SK-N-SH treated with all-trans-retinoic acid at 6 μM for 48 hours (cell line): ENCODE measurements around the gene NUP214.

Experiments
- ARNTL ChIP-seq: fragments of 450-650 bp; formaldehyde crosslinking; IDR thresholded peaks from 2 replicates; pipeline ENCODE4 v1.5.0; 2020; ENCODE audit warnings: low read depth, mild to moderate bottlenecking, moderate library complexity, borderline replicate concordance
- BACH2 ChIP-seq: fragments of 250-450 bp; sonication (Bioruptor Pico); IDR thresholded peaks from 2 replicates; pipeline ENCODE4 v1.9.0; 2021; ENCODE audit warnings: mild to moderate bottlenecking, borderline replicate concordance
- ESRRG ChIP-seq: fragments of 250-450 bp; sonication (Bioruptor Pico); IDR thresholded peaks from 2 replicates; pipeline ENCODE4 v1.6.1; 2021; ENCODE audit warnings: mild to moderate bottlenecking
- GLIS3 ChIP-seq: fragments of 250-450 bp; sonication (Bioruptor Pico); IDR thresholded peaks from 2 replicates; pipeline ENCODE4 v1.5.0; 2020; ENCODE audit warnings: mild to moderate bottlenecking, moderate library complexity
- ISL1 ChIP-seq: fragments of 250-450 bp; sonication (Bioruptor Pico); IDR thresholded peaks from 2 replicates; pipeline ENCODE4 v2.1.2; 2022; ENCODE audit warnings: mild to moderate bottlenecking, moderate library complexity
- OSR1 ChIP-seq: fragments of 250-450 bp; sonication (Bioruptor Pico); IDR thresholded peaks from 2 replicates; pipeline ENCODE4 v1.8.0; 2022; ENCODE audit warnings: moderate library complexity, mild to moderate bottlenecking, inconsistent platforms
- PPARA ChIP-seq: fragments of 250-450 bp; sonication (Bioruptor Pico); IDR thresholded peaks from 2 replicates; pipeline ENCODE4 v1.5.0; 2020; ENCODE audit warnings: mild to moderate bottlenecking, borderline replicate concordance
- TOX ChIP-seq: fragments of 250-450 bp; sonication (Bioruptor Pico); IDR thresholded peaks from 2 replicates; pipeline ENCODE4 v1.8.0; 2021; ENCODE audit warnings: mild to moderate bottlenecking, moderate library complexity, borderline replicate concordance
- ZFP3 ChIP-seq: fragments of 250-450 bp; sonication (Bioruptor Pico); IDR thresholded peaks from 2 replicates; pipeline ENCODE4 v1.5.0; 2020; ENCODE audit warnings: mild to moderate bottlenecking, moderate library complexity
- ZFP30 ChIP-seq: fragments of 450-650 bp; formaldehyde crosslinking; IDR thresholded peaks from 2 replicates; pipeline ENCODE4 v1.5.0; 2022; ENCODE audit warnings: mild to moderate bottlenecking, moderate library complexity
- ZNF565 ChIP-seq: fragments of 450-650 bp; formaldehyde crosslinking; conservative IDR thresholded peaks from 2 replicates; pipeline ENCODE4 v1.5.0; 2020; ENCODE audit warnings: low read depth, mild to moderate bottlenecking, moderate library complexity
- TF ChIP-seq, protein P1 (sequence below): fragments of 250-450 bp; sonication (Bioruptor Pico); IDR thresholded peaks from 2 replicates; pipeline ENCODE4 v1.5.1; 2021; ENCODE audit warnings: mild to moderate bottlenecking, moderate library complexity
- TF ChIP-seq, protein P2 (sequence below): fragments of 250-450 bp; sonication (Bioruptor Pico); IDR thresholded peaks from 2 replicates; pipeline ENCODE4 v1.8.0; 2020; ENCODE audit warnings: mild to moderate bottlenecking, moderate library complexity, borderline replicate concordance
- TF ChIP-seq, protein P3 (sequence below): fragments of 250-450 bp; sonication (Bioruptor Pico); IDR thresholded peaks from 2 replicates; pipeline ENCODE4 v1.5.1; 2020; ENCODE audit warnings: low read depth, mild to moderate bottlenecking, moderate library complexity

DNA sequence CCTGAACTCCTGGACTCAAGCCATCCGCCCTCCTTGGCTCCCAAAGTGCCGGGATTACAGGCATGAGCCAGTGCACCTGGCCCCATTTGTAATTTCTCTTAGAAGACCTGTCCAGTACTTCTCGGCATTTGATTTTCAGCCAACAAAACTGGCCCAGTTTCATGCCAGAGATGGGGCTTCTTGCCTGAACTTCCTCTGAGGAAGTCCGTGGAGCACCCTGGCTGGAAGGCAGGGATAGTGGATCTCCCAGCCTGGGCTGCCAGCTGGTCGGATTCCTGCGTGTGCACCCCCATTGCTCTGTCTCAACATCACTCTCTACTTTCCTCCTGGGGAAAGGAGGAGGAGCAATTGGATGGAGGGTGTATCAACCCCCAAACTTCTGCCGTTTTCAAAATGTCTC, 111.9 kb downstream of the NUP214 start:
- TF ChIP-seq, protein P1, sequence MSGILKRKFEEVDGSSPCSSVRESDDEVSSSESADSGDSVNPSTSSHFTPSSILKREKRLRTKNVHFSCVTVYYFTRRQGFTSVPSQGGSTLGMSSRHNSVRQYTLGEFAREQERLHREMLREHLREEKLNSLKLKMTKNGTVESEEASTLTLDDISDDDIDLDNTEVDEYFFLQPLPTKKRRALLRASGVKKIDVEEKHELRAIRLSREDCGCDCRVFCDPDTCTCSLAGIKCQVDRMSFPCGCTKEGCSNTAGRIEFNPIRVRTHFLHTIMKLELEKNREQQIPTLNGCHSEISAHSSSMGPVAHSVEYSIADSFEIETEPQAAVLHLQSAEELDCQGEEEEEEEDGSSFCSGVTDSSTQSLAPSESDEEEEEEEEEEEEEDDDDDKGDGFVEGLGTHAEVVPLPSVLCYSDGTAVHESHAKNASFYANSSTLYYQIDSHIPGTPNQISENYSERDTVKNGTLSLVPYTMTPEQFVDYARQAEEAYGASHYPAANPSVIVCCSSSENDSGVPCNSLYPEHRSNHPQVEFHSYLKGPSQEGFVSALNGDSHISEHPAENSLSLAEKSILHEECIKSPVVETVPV (CRISPR knock-in tag): no peak
- TF ChIP-seq, protein P2, sequence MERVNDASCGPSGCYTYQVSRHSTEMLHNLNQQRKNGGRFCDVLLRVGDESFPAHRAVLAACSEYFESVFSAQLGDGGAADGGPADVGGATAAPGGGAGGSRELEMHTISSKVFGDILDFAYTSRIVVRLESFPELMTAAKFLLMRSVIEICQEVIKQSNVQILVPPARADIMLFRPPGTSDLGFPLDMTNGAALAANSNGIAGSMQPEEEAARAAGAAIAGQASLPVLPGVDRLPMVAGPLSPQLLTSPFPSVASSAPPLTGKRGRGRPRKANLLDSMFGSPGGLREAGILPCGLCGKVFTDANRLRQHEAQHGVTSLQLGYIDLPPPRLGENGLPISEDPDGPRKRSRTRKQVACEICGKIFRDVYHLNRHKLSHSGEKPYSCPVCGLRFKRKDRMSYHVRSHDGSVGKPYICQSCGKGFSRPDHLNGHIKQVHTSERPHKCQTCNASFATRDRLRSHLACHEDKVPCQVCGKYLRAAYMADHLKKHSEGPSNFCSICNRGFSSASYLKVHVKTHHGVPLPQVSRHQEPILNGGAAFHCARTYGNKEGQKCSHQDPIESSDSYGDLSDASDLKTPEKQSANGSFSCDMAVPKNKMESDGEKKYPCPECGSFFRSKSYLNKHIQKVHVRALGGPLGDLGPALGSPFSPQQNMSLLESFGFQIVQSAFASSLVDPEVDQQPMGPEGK (CRISPR knock-in tag): no peak
- TF ChIP-seq OSR1 (CRISPR knock-in tag) (no peak), ZFP3 (CRISPR knock-in tag) (no peak), TOX (CRISPR knock-in tag) (no peak), ESRRG (CRISPR knock-in tag) (no peak), GLIS3 (CRISPR knock-in tag) (no peak), ZNF565 (CRISPR knock-in tag) (no peak), ARNTL (CRISPR knock-in tag) (no peak), BACH2 (CRISPR knock-in tag) (no peak), PPARA (CRISPR knock-in tag) (no peak), ZFP30 (CRISPR knock-in tag) (no peak), ISL1 (CRISPR knock-in tag) (no peak)
- TF ChIP-seq, protein P3, sequence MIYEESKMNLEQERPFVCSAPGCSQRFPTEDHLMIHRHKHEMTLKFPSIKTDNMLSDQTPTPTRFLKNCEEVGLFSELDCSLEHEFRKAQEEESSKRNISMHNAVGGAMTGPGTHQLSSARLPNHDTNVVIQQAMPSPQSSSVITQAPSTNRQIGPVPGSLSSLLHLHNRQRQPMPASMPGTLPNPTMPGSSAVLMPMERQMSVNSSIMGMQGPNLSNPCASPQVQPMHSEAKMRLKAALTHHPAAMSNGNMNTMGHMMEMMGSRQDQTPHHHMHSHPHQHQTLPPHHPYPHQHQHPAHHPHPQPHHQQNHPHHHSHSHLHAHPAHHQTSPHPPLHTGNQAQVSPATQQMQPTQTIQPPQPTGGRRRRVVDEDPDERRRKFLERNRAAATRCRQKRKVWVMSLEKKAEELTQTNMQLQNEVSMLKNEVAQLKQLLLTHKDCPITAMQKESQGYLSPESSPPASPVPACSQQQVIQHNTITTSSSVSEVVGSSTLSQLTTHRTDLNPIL (CRISPR knock-in tag): no peak
